Coronary artery (tissue), 2 donors: ENCODE data around the gene KANK3.
"Not testable (repeated sequence)": the region's sequence is repeated elsewhere in the genome, so short reads cannot be mapped to it uniquely, and the experiment has no call there.

ENCODE experiments used
- DNase-seq: peaks from one replicate; pipeline ENCODE4 v3.0.0-alpha.2; 2017; ENCODE audit warnings: low spot score
- H3K27ac ChIP-seq, 2 donors: fragments of 200-600 bp; sonication (generic); one replicate each; pipeline ENCODE4 v1.5.1; 2016 to 2019
- H3K4me3 ChIP-seq: fragments of 200-600 bp; sonication (generic); 2 replicates; pipeline ENCODE4 v1.5.1; 2016; ENCODE audit warnings: mild to moderate bottlenecking, moderate library complexity
- CTCF ChIP-seq: fragments of 200-600 bp; sonication (generic); IDR thresholded peaks from one replicate; pipeline ENCODE4 v1.5.1; 2019; ENCODE audit warnings: antibody characterized with exemption

Gene KANK3

GRCh38 chr19:8322638-8322997, 20.4 kb downstream of the KANK3 start:
- H3K27ac ChIP-seq: peak overlapping the region in 1 of 2 donors; percentile 45

GRCh38 chr19:8321986-8322637, 20.9 kb downstream of the KANK3 start:
- Histone ChIP-seq H3K27ac (peak overlapping the region; percentile 94 to 96), H3K4me3 (peak overlapping the region; percentile 90)
- no peak for DNase-seq
- no peak for TF ChIP-seq CTCF

More at GRCh38 chr19:8322638-8322997, 20.4 kb downstream of the KANK3 start:
- TF ChIP-seq CTCF: no peak
- peak overlapping the region; percentile 90 for H3K4me3 ChIP-seq
- no peak for DNase-seq

- H3K27ac ChIP-seq: peak within 1 kb of the TSS; percentile 94 to 96
Observed at GRCh38 chr19:8321067-8321985, 21.7 kb downstream of the KANK3 start, which contains the start of the genes NDUFA7 and RPS28. TSS of gene NDUFA7 (minus strand) at chr19:8321375. CDS start at chr19:8321358, 17 bp downstream. TSS of gene RPS28 (plus strand) at chr19:8321496. CDS start at chr19:8321531, 35 bp downstream.

GRCh38 chr19:8320564-8321066, 22.4 kb downstream of the KANK3 start:
- no peak for TF ChIP-seq CTCF
- no peak for DNase-seq
- H3K27ac ChIP-seq: peak overlapping the region; percentile 94 to 96
- H3K4me3 ChIP-seq: peak overlapping the region; percentile 90

More at GRCh38 chr19:8321067-8321985, 21.7 kb downstream of the KANK3 start, which contains the start of the genes NDUFA7 and RPS28:
- DNase-seq: peak; percentile 97
- no peak for TF ChIP-seq CTCF
- peak within 1 kb of the TSS; percentile 90 for H3K4me3 ChIP-seq

- no peak for TF ChIP-seq CTCF
- peak overlapping the region; percentile 90 for H3K4me3 ChIP-seq
- H3K27ac ChIP-seq: peak overlapping the region in 1 of 2 donors; percentile 96
- DNase-seq: no peak
Observed at GRCh38 chr19:8319807-8320520, 23.1 kb downstream of the KANK3 start.

- not testable (repeated sequence) for H3K4me3 ChIP-seq, DNase-seq, H3K27ac ChIP-seq
Observed at GRCh38 chr19:8318835-8319234, 24.2 kb downstream of the KANK3 start.
